AG04450 (cell line): ENCODE measurements around the gene CHMP4A. TPM values are rescaled to one million over a fixed set of nuclear protein-coding genes. Genes with fewer than 3 reads are reported as not detected.
A peak's percentile ranks its signal among the peaks of the same experiment; 100 is the strongest.

ENCODE experiments used
- CTCF ChIA-PET: fragments of 300-600, 350-600 bp; formaldehyde crosslinking; extraction: SDS; loops from one replicate; lab custom pipeline; 2022; ENCODE audit warnings: antibody characterized with exemption, inconsistent platforms; lab: Charles Lee
- POLR2A ChIA-PET: fragments of 350-600 bp; formaldehyde crosslinking; extraction: SDS; loops from one replicate; lab custom pipeline; 2021; ENCODE audit warnings: antibody characterized with exemption, inconsistent platforms; lab: Yijun Ruan, JAX
- DNase-seq: peaks from one replicate; pipeline ENCODE4 v3.0.0-alpha.2; 2011; ENCODE audit warnings: low read depth, low spot score
- H3K27ac ChIP-seq: one replicate; pipeline ENCODE4 v1.5.1; 2012; ENCODE audit warnings: low read depth, low read length, control low read depth
- H3K27me3 ChIP-seq: one replicate; pipeline ENCODE4 v1.6.0; 2012; ENCODE audit warnings: low read length; ENCODE audit not compliant: control insufficient read depth, insufficient read depth
- H3K4me3 ChIP-seq: 2 replicates; pipeline ENCODE4 v1.5.1; 2011; ENCODE audit warnings: mild to moderate bottlenecking, low read depth, low read length, control low read depth
- H3K9me3 ChIP-seq: 2 replicates; pipeline ENCODE4 v1.5.1; 2012; ENCODE audit warnings: low read length; ENCODE audit not compliant: control insufficient read depth, insufficient read depth
- polyA plus RNA-seq: library from polyadenylated mRNA; depleted of rRNA; stranded (reverse); fragments of >200 nt; gene quantifications from 2 replicates; pipeline ENCODE4 v1.2.3, GENCODE V29; 2011
- TF ChIP-seq, protein P1 (sequence below): IDR thresholded peaks from 2 replicates; pipeline ENCODE4 v1.5.1; 2011; ENCODE audit warnings: low read depth, low read length, control low read depth, inconsistent platforms

CHMP4A gene
- polyA plus RNA-seq, 1 experiment, result 55.7 TPM

DNA sequence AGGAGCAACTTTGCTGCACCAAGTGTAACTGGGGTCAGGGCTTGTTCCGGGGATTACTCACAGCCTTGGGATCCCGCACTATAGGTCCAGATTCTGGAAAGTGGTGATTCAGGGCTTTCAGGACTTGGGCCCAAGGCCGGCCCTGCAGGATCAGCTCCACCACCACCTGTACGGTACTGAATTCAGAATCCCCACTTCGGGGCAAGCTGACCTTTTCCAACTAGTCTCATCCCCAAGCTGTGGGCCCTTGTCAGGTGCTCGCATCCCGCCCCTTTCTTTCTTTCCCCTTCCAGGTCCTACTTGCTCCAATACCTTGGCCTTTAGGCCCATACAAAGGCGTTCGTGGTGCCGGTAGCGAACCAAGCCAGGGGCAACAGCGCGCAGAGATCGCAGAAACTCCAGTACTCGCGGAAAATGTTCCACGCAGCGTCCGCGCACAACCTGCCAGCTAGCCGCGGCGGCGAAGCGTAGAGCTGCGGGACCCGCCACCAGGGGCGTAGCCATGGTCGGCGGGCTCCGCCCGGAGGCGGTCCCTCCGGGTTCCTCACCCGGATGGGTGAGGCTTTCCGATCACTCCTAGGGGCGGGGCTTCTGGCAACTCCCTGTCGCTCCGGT lies 28.6 kb upstream of the CHMP4A start:
- Histone ChIP-seq H3K4me3 (peak overlapping the region; percentile 92), H3K27ac (peak overlapping the region; percentile 99), H3K27me3 (no peaks in the 10 kb centered on the region), H3K9me3 (no peaks in the 10 kb centered on the region)
- TF ChIP-seq, protein P1, sequence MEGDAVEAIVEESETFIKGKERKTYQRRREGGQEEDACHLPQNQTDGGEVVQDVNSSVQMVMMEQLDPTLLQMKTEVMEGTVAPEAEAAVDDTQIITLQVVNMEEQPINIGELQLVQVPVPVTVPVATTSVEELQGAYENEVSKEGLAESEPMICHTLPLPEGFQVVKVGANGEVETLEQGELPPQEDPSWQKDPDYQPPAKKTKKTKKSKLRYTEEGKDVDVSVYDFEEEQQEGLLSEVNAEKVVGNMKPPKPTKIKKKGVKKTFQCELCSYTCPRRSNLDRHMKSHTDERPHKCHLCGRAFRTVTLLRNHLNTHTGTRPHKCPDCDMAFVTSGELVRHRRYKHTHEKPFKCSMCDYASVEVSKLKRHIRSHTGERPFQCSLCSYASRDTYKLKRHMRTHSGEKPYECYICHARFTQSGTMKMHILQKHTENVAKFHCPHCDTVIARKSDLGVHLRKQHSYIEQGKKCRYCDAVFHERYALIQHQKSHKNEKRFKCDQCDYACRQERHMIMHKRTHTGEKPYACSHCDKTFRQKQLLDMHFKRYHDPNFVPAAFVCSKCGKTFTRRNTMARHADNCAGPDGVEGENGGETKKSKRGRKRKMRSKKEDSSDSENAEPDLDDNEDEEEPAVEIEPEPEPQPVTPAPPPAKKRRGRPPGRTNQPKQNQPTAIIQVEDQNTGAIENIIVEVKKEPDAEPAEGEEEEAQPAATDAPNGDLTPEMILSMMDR, result peak; percentile 55
- POLR2A ChIA-PET, result interaction anchor here (0.6 to 2.2 kb wide), 22 partner anchors 9 to 184 kb away, joined by 3 to 50 read pairs (median 6); partner anchors contain the start of genes CHMP4A, CIDEB, DCAF11 and DHRS1
- peak; percentile 72 for DNase-seq
- CTCF ChIA-PET, result interaction anchor here (0.6 to 5.6 kb wide), 24 partner anchors 10 to 1620 kb away, joined by 3 to 84 read pairs (median 4); partner anchors contain the start of genes CIDEB, DHRS1, IRF9 and NOP9

DNA sequence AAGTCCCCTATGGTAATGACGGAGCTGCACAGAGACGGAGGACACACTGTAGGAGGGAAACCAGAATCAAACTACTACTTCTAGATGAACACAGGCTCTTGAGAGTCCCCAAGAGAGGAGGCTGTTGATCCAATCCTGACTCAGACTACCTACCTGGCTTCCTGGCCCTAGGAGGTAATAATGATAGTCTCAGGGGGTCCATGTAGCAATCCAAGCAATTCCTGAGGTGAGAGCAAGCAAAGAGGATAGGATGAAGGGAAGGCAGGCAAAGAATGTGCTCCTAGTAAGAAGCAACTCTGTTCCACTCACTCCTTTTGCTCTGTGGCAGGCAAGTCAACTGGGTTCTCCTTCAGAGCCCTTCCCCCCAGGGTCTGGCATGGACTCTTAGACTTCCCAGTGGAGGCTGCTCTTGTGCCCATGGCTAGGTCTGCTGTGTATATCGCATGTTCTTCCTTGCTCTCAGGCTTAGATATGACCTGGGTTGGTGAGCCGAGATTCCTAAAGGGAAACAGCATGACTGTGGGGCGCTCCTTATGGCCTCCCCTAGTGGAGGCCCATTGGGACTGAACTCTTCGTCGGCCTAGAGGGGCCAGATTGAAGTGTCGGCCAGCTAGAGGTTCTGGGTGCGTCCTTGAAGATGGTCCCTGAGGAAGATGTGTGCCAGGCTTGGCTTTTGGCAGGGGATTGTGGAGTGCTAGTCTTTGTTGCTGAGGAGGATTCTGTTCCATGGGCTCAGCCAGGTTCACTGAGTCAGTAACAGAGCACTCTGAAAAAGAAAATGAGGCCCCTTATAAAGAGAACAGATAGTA lies 27.0 kb upstream of the CHMP4A start:
- ChIA-PET CTCF (interaction anchor here (1.0 to 5.6 kb wide), 3 partner anchors 57 to 79 kb away, joined by 4 to 84 read pairs (median 5); partner anchors contain the start of genes DHRS1, IRF9 and NOP9), POLR2A (no interaction called here)
- Histone ChIP-seq H3K4me3 (no peak overlapping the region), H3K27me3 (no peaks in the 10 kb centered on the region), H3K27ac (no peak overlapping the region), H3K9me3 (no peaks in the 10 kb centered on the region)
- DNase-seq, result no peak
- TF ChIP-seq, protein P1, result no peak

DNA sequence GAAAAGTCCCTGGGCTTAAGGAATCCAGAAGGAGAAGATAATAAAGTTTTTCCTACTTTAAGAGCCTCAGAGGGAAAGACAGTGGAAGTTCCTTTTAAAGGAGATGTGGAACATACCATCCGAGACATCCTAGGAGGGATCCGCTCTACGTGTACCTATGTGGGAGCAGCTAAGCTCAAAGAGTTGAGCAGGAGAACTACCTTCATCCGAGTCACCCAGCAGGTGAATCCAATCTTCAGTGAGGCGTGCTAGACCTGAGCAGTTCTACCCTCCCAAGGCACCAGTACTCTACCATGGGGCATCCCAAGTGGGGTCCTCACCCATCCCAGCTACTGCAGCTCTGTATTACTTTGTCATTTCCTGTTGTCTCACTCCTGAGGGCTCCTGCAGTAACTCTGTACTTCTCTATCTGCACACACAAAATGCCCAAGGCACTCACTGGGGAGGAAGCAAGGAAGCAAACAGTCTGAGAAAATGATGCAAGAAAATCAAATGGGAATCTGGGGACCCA lies 25.3 kb upstream of the CHMP4A start:
- POLR2A ChIA-PET, result no interaction called here

DNA sequence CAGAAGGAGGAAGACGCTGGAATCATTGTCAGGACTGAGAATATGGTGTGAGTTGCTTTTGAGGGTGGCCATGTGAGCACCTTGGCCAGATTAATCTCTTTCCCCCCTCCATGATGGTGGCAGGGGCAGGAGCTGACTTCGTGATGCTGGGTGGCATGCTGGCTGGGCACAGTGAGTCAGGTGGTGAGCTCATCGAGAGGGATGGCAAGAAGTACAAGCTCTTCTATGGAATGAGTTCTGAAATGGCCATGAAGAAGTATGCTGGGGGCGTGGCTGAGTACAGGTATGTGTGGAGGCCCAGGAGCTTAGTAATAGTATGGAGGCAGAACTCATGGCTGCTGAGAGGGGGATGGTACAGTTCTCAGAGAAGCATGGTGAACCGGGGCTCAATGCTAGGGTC lies 24.8 kb upstream of the CHMP4A start:
- Histone ChIP-seq H3K9me3 (no peaks in the 10 kb centered on the region), H3K27ac (no peak overlapping the region), H3K27me3 (no peaks in the 10 kb centered on the region), H3K4me3 (no peak overlapping the region)
- POLR2A ChIA-PET, result no interaction called here
- TF ChIP-seq, protein P1, result no peak
- CTCF ChIA-PET, result interaction anchor here (1.0 to 1.2 kb wide), 4 partner anchors 8 to 95 kb away, joined by 3 to 5 read pairs (median 4); no protein-coding TSS in a partner anchor
- no peak for DNase-seq

More for the DNA sequence above, 25.3 kb upstream of the CHMP4A start:
- DNase-seq, result no peak
- TF ChIP-seq, protein P1, result no peak
- Histone ChIP-seq H3K4me3 (no peak overlapping the region), H3K9me3 (no peaks in the 10 kb centered on the region), H3K27me3 (no peaks in the 10 kb centered on the region), H3K27ac (no peak overlapping the region)
- CTCF ChIA-PET, result interaction anchor here (1.0 to 1.2 kb wide), 4 partner anchors 8 to 95 kb away, joined by 3 to 5 read pairs (median 4); no protein-coding TSS in a partner anchor
